Measurements from ENCODE around the gene CEP152. TPM values are rescaled to one million over a fixed set of nuclear protein-coding genes. Genes with fewer than 3 reads are reported as not detected.

CEP152 gene
- total and polyA plus RNA-seq, 4 donors = 0.30 to 9.7 (median 3.5) TPM

- TF ChIP-seq GABPA (IDR thresholded peaks at IDR 0.05 in 1 of 2, conservative IDR thresholded peaks at IDR 0.05 in 1 of 2) (no peak), SP1 (IDR thresholded peaks at IDR 0.05) (no peak), FOXA2 (IDR thresholded peaks at IDR 0.05) (no peak)
- H3K4me1 ChIP-seq (ENCODE audit: control insufficient read depth in 4 of 4, insufficient read depth in 4 of 4, low read length in 3 of 4) = peaks cover 0 to 9% (median 3%) of the 10 kb centered on the region in 4 donors
- H3K27me3 ChIP-seq (ENCODE audit: control insufficient read depth in 4 of 4, insufficient read depth in 4 of 4, low read length in 3 of 4) = no peaks in the 10 kb centered on the region
- H3K27ac ChIP-seq (ENCODE audit: low read depth in 1 of 2, low read length in 2 of 2) = no peak overlapping the region
- WGBS = 87% methylated on average over 3 of the region's 3 CpGs
- no peak overlapping the region for H3K9ac ChIP-seq (ENCODE audit: low read depth in 1 of 2, low read length in 2 of 2)
- no peaks in the 10 kb centered on the region for H3K36me3 ChIP-seq (ENCODE audit: control insufficient read depth in 4 of 4, insufficient read depth in 3 of 4, low read depth in 1 of 4, low read length in 3 of 4)
- H3K9me3 ChIP-seq (ENCODE audit: control insufficient read depth in 4 of 4, low read length in 3 of 4) = no peaks in the 10 kb centered on the region
- no peak for DNase-seq (ENCODE audit: low spot score)
- no peak overlapping the region for H3K4me3 ChIP-seq (ENCODE audit: low read depth in 1 of 3, low read length in 3 of 3)
Observed at GRCh38 chr15:48795901-48796300, 15.0 kb downstream of the CEP152 start.

- Histone ChIP-seq H3K27ac (ENCODE audit: low read depth in 1 of 2, low read length in 2 of 2) (peak overlapping the region; percentile 37 to 62), H3K36me3 (ENCODE audit: control insufficient read depth in 4 of 4, insufficient read depth in 3 of 4, low read depth in 1 of 4, low read length in 3 of 4) (no peaks in the 10 kb centered on the region), H3K4me1 (ENCODE audit: control insufficient read depth in 4 of 4, insufficient read depth in 4 of 4, low read length in 3 of 4) (peaks cover 0 to 9% (median 3%) of the 10 kb centered on the region in 4 donors), H3K9ac (ENCODE audit: low read depth in 1 of 2, low read length in 2 of 2) (no peak overlapping the region), H3K27me3 (ENCODE audit: control insufficient read depth in 4 of 4, insufficient read depth in 4 of 4, low read length in 3 of 4) (no peaks in the 10 kb centered on the region), H3K4me3 (ENCODE audit: low read depth in 1 of 3, low read length in 3 of 3) (no peak overlapping the region), H3K9me3 (ENCODE audit: control insufficient read depth in 4 of 4, low read length in 3 of 4) (no peaks in the 10 kb centered on the region)
- 31% methylated on average over 2 of the region's 2 CpGs for WGBS
- DNase-seq (ENCODE audit: low spot score) = no peak
- TF ChIP-seq TAF1 (conservative IDR thresholded peaks at IDR 0.05) (no peak), RXRA (IDR thresholded peaks at IDR 0.05) (peak; percentile 83 to 85), MAX (IDR thresholded peaks at IDR 0.05) (peak; percentile 25), ZBTB33 (IDR thresholded peaks at IDR 0.05) (peak; percentile 43), NR2F2 (IDR thresholded peaks at IDR 0.05) (no peak), HNF4A (conservative IDR thresholded peaks at IDR 0.05) (peak; percentile 49 to 65), JUND (IDR thresholded peaks at IDR 0.05) (peak in 1 of 2 donors; percentile 58), SP1 (IDR thresholded peaks at IDR 0.05) (peak; percentile 92), GABPA (IDR thresholded peaks at IDR 0.05 in 1 of 2, conservative IDR thresholded peaks at IDR 0.05 in 1 of 2) (no peak), YY1 (IDR thresholded peaks at IDR 0.05) (peak; percentile 53), REST (IDR thresholded peaks at IDR 0.05) (peak; percentile 69)
Observed at GRCh38 chr15:48794697-48795134, 16.2 kb downstream of the CEP152 start.

GRCh38 chr15:48792408-48792807 lies 18.5 kb downstream of the CEP152 start:
- TF ChIP-seq ZBTB33 (IDR thresholded peaks at IDR 0.05) (no peak), TAF1 (conservative IDR thresholded peaks at IDR 0.05) (no peak), REST (IDR thresholded peaks at IDR 0.05) (no peak), MAX (IDR thresholded peaks at IDR 0.05) (no peak), GABPA (IDR thresholded peaks at IDR 0.05 in 1 of 2, conservative IDR thresholded peaks at IDR 0.05 in 1 of 2) (no peak), NR2F2 (IDR thresholded peaks at IDR 0.05) (no peak)
- H3K36me3 ChIP-seq (ENCODE audit: control insufficient read depth in 4 of 4, insufficient read depth in 3 of 4, low read depth in 1 of 4, low read length in 3 of 4) = peaks cover 0 to 3% (median 0%) of the 10 kb centered on the region in 4 donors
- no peak overlapping the region for H3K9ac ChIP-seq (ENCODE audit: low read depth in 1 of 2, low read length in 2 of 2)
- no peaks in the 10 kb centered on the region for H3K9me3 ChIP-seq (ENCODE audit: control insufficient read depth in 4 of 4, low read length in 3 of 4)
- no peak overlapping the region for H3K4me3 ChIP-seq (ENCODE audit: low read depth in 1 of 3, low read length in 3 of 3)
- H3K27me3 ChIP-seq (ENCODE audit: control insufficient read depth in 4 of 4, insufficient read depth in 4 of 4, low read length in 3 of 4) = no peaks in the 10 kb centered on the region
- WGBS = 54% methylated on average over 3 of the region's 3 CpGs
- no peak overlapping the region for H3K27ac ChIP-seq (ENCODE audit: low read depth in 1 of 2, low read length in 2 of 2)
- H3K4me1 ChIP-seq (ENCODE audit: control insufficient read depth in 4 of 4, insufficient read depth in 4 of 4, low read length in 3 of 4) = peaks cover 0 to 9% (median 3%) of the 10 kb centered on the region in 4 donors
- no peak for DNase-seq (ENCODE audit: low spot score)
